ENCODE data around the gene ZNF831.

The ZNF831 gene

GRCh38 chr20:59217794-59218280 lies 54.2 kb downstream of the ZNF831 start:
- H3K36me3 ChIP-seq (ENCODE audit: low read depth): no peaks in the 10 kb centered on the region
- peaks cover 3% of the 10 kb centered on the region for H3K4me1 ChIP-seq (ENCODE audit: insufficient read depth, poor library complexity, severe bottlenecking)
- H3K9me3 ChIP-seq (ENCODE audit: severe bottlenecking): no peaks in the 10 kb centered on the region
- TF ChIP-seq CTCF (IDR thresholded peaks at IDR 0.05; ENCODE audit: poor library complexity, severe bottlenecking): no peak
- H3K27me3 ChIP-seq (ENCODE audit: insufficient read depth, poor library complexity, severe bottlenecking): peaks cover 75% of the 10 kb centered on the region
- ATAC-seq (ENCODE audit: low read depth): no peak
- no peak overlapping the region for H3K27ac ChIP-seq (ENCODE audit: poor library complexity, severe bottlenecking)
- no peak overlapping the region for H3K4me3 ChIP-seq (ENCODE audit: severe bottlenecking)
- DNase-seq (ENCODE audit: low spot score): no peak

GRCh38 chr20:59219211-59219610 lies 55.6 kb downstream of the ZNF831 start:
- H3K9me3 ChIP-seq (ENCODE audit: severe bottlenecking): no peaks in the 10 kb centered on the region
- no peaks in the 10 kb centered on the region for H3K36me3 ChIP-seq (ENCODE audit: low read depth)
- H3K27ac ChIP-seq (ENCODE audit: poor library complexity, severe bottlenecking): no peak overlapping the region
- no peak for TF ChIP-seq CTCF (IDR thresholded peaks at IDR 0.05; ENCODE audit: poor library complexity, severe bottlenecking)
- ATAC-seq (ENCODE audit: low read depth) (no peak), DNase-seq (ENCODE audit: low spot score) (no peak)
- peaks cover 3% of the 10 kb centered on the region for H3K4me1 ChIP-seq (ENCODE audit: insufficient read depth, poor library complexity, severe bottlenecking)
- peaks cover 82% of the 10 kb centered on the region for H3K27me3 ChIP-seq (ENCODE audit: insufficient read depth, poor library complexity, severe bottlenecking)
- no peak overlapping the region for H3K4me3 ChIP-seq (ENCODE audit: severe bottlenecking)

GRCh38 chr20:59220161-59220560 lies 56.5 kb downstream of the ZNF831 start:
- DNase-seq (ENCODE audit: low spot score): no peak
- Histone ChIP-seq H3K4me3 (ENCODE audit: severe bottlenecking) (no peak overlapping the region), H3K27ac (ENCODE audit: poor library complexity, severe bottlenecking) (no peak overlapping the region), H3K36me3 (ENCODE audit: low read depth) (no peaks in the 10 kb centered on the region), H3K27me3 (ENCODE audit: insufficient read depth, poor library complexity, severe bottlenecking) (peaks cover 86% of the 10 kb centered on the region), H3K4me1 (ENCODE audit: insufficient read depth, poor library complexity, severe bottlenecking) (peaks cover 3% of the 10 kb centered on the region), H3K9me3 (ENCODE audit: severe bottlenecking) (no peaks in the 10 kb centered on the region)
- no peak for TF ChIP-seq CTCF (IDR thresholded peaks at IDR 0.05; ENCODE audit: poor library complexity, severe bottlenecking)
- no peak for ATAC-seq (ENCODE audit: low read depth)

DNA sequence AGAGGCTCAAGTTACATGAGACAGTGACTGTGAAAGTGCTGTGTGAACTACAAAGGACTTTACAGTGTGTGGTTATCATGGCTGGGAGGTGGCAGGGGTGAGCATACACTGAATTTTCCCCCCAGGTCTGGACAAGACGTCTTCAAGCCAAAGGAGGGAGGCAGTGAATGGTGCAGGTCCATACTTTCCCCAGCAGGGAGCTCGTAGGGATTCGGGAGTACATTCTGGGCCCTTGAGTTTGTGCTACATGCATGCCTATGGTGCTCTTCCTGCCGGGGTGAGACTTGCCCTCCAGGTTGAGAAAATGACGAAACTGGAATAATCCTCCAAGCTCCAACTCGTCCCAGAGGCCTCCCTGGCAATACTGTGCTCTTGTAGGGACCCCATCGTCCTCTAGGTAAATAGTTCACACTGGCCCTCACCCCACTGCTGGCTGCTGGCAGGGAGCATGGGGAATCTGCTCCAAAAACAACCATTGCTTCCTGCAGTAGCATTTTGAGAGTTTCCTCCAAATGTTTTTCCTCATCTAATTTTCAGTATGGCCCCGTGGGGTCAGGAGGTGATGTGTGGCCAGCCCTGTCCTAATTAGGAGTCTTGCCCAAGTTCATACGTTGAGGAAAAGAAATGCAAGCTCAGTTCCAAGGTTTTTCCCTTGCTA lies 57.6 kb downstream of the ZNF831 start:
- Histone ChIP-seq H3K4me3 (ENCODE audit: severe bottlenecking) (no peak overlapping the region), H3K4me1 (ENCODE audit: insufficient read depth, poor library complexity, severe bottlenecking) (peaks cover 3% of the 10 kb centered on the region), H3K27me3 (ENCODE audit: insufficient read depth, poor library complexity, severe bottlenecking) (peaks cover 85% of the 10 kb centered on the region), H3K27ac (ENCODE audit: poor library complexity, severe bottlenecking) (no peak overlapping the region), H3K36me3 (ENCODE audit: low read depth) (no peaks in the 10 kb centered on the region), H3K9me3 (ENCODE audit: severe bottlenecking) (no peaks in the 10 kb centered on the region)
- DNase-seq (ENCODE audit: low spot score): no peak
- TF ChIP-seq CTCF (IDR thresholded peaks at IDR 0.05; ENCODE audit: poor library complexity, severe bottlenecking): no peak
- peak; percentile 36; the same call in 2 of the 3 replicates for ATAC-seq (ENCODE audit: low read depth)

DNA sequence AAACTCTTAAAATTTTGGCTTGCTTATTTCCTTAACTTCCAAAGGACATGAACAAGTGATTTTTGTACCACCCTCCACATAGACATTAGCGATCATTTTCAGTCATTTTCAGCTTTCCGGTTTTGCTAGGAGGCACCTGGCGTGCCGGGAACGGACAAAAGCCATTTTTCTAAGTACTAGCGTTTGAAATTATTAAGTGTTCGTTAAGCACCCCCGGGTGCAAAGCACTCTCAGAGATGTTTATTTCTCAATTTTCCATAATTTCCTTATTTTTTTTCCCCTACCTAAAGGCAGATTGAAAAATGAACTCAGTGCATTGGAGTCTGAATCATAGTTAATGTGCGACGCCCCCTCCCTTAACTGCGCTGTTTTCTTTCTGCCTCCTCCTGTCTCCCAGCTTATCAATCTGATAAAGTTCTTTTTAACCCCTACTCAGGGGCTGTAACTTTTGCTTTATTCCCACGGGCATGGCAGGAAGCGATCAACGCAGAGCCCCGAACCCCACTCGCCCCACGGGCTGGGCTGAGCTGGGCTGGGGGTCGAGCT lies 58.2 kb downstream of the ZNF831 start:
- no peaks in the 10 kb centered on the region for H3K9me3 ChIP-seq (ENCODE audit: severe bottlenecking)
- H3K4me3 ChIP-seq (ENCODE audit: severe bottlenecking): peak overlapping the region; percentile 23
- DNase-seq (ENCODE audit: low spot score) (no peak), ATAC-seq (ENCODE audit: low read depth) (peak; percentile 6; the same call in 2 of the 3 replicates)
- peaks cover 88% of the 10 kb centered on the region for H3K27me3 ChIP-seq (ENCODE audit: insufficient read depth, poor library complexity, severe bottlenecking)
- peaks cover 3% of the 10 kb centered on the region for H3K4me1 ChIP-seq (ENCODE audit: insufficient read depth, poor library complexity, severe bottlenecking)
- H3K36me3 ChIP-seq (ENCODE audit: low read depth): no peaks in the 10 kb centered on the region
- H3K27ac ChIP-seq (ENCODE audit: poor library complexity, severe bottlenecking): no peak overlapping the region
- no peak for TF ChIP-seq CTCF (IDR thresholded peaks at IDR 0.05; ENCODE audit: poor library complexity, severe bottlenecking)
